H1 (cell line): ENCODE results near the gene URM1.

Source experiments
- CTCF ChIP-seq, 3 experiments: IDR thresholded peaks; 1 replicate in 2 of 3; 2 replicates in 1 of 3; pipeline versions ENCODE4 v1.5.1 to v1.6.1; 2011; ENCODE audit warnings: low read length in 3 of 3, mild to moderate bottlenecking in 3 of 3, inconsistent platforms in 2 of 3, low read depth in 1 of 3, moderate library complexity in 1 of 3; ENCODE audit not compliant: insufficient read depth in 1 of 3; ENCODE audit errors: control extremely low read depth in 1 of 3
- EZH2 ChIP-seq: fragments of 200-600 bp; sonication (generic); IDR thresholded peaks from 2 replicates; pipeline ENCODE4 v1.7.1; 2012; ENCODE audit warnings: low read depth, mild to moderate bottlenecking, moderate library complexity, low read length, inconsistent platforms; ENCODE audit not compliant: severe bottlenecking
- JUN ChIP-seq: IDR thresholded peaks from 2 replicates; pipeline ENCODE4 v1.6.1; 2011; ENCODE audit warnings: low read depth, mild to moderate bottlenecking, improper control_type of control experiment, low read length
- JUND ChIP-seq: IDR thresholded peaks from 2 replicates; pipeline ENCODE4 v1.6.1; 2011; ENCODE audit warnings: mild to moderate bottlenecking, improper control_type of control experiment, low read length
- MAFK ChIP-seq: IDR thresholded peaks from 2 replicates; pipeline ENCODE4 v1.6.1; 2012; ENCODE audit warnings: low read depth, mild to moderate bottlenecking, improper control_type of control experiment, low read length
- POLR2AphosphoS5 ChIP-seq: IDR thresholded peaks from 2 replicates; pipeline ENCODE4 v1.6.1; 2011; ENCODE audit warnings: low read depth, low read length
- SUZ12 ChIP-seq: fragments of 200-600 bp; sonication (generic); IDR thresholded peaks from 2 replicates; pipeline ENCODE4 v1.6.1; 2012; ENCODE audit warnings: mild to moderate bottlenecking, inconsistent platforms, low read length, moderate library complexity, mixed read lengths
- TAF7 ChIP-seq: optimal IDR thresholded peaks from 2 replicates; pipeline ENCODE3; 2011; ENCODE audit warnings: low read depth, mild to moderate bottlenecking, inconsistent platforms, low read length, moderate library complexity, borderline replicate concordance
- TF ChIP-seq, protein P1 (sequence below): IDR thresholded peaks from 2 replicates; pipeline ENCODE4 v1.6.1; 2012; ENCODE audit warnings: inconsistent platforms

- no peak for TF ChIP-seq EZH2
- TF ChIP-seq CTCF (IDR thresholded peaks at IDR 0.05; ENCODE audit: control extremely low read depth in 1 of 3, insufficient read depth in 1 of 3, low read depth in 1 of 3, low read length in 3 of 3), result no peak
- no peak for TF ChIP-seq JUND
- no peak for TF ChIP-seq POLR2AphosphoS5
- TF ChIP-seq MAFK, result no peak
- no peak for TF ChIP-seq TAF7
- TF ChIP-seq, protein P1, sequence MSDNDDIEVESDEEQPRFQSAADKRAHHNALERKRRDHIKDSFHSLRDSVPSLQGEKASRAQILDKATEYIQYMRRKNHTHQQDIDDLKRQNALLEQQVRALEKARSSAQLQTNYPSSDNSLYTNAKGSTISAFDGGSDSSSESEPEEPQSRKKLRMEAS, result no peak
- TF ChIP-seq JUN, result no peak
- TF ChIP-seq SUZ12, result no peak
Measured at GRCh38 chr9:128416432-128417019, 45.4 kb downstream of the URM1 start.
